Measurements from ENCODE around the gene AGBL4. TPM values are rescaled to one million over a fixed set of nuclear protein-coding genes. Genes with fewer than 3 reads are reported as not detected.

AGBL4 gene
- total and polyA plus RNA-seq, 2 of the 4 experiments (the other 2 are of a cell fraction), result not detected

GRCh38 chr1:48978413-48978812 is 1045.3 kb downstream of the AGBL4 start:
- no peaks in the 10 kb centered on the region for H3K36me3 ChIP-seq (ENCODE audit: control insufficient read depth, insufficient read depth, low read length)
- WGBS, 2 experiments (ENCODE audit: extremely low coverage in 2 of 2, insufficient read length in 1 of 2), result no CpG with 5 or more reads among the region's 2 CpGs
- no peak overlapping the region for H2AFZ ChIP-seq (replicated peaks; ENCODE audit: low read length, poor library complexity)
- H3K18ac ChIP-seq (ENCODE audit: low read depth, low read length), result no peak overlapping the region
- ChIA-PET CTCF (no interaction called here), POLR2A (ENCODE audit: unreplicated experiment) (no interaction called here)
- H3K27me3 ChIP-seq (ENCODE audit: control insufficient read depth, insufficient read depth, low read length), result no peaks in the 10 kb centered on the region
- H3K14ac ChIP-seq (replicated peaks; ENCODE audit: low read depth, low read length), result no peak overlapping the region
- DNase-seq, result no peak
- ATAC-seq (ENCODE audit: low read depth), result no peak
- BruUV-seq (replicated peaks), result no TSS peak
- H3K79me1 ChIP-seq (ENCODE audit: low read depth in 1 of 2, low read length in 2 of 2), result no peaks in the 10 kb centered on the region
- H3K23ac ChIP-seq (ENCODE audit: low read depth, low read length), result no peak overlapping the region
- in situ Hi-C loops (cut with MboI; ENCODE audit: low sequenced_read_pairs) (no loop called here), intact Hi-C loops (cut with micrococcal nuclease) (no loop called here), dilution Hi-C loops (cut with HindIII; ENCODE audit: low sequenced_read_pairs, unreplicated experiment) (no loop called here)
- H3K4me2 ChIP-seq (ENCODE audit: low read depth, low read length), result no peak overlapping the region
- H2BK120ac ChIP-seq (ENCODE audit: low read depth, low read length), result no peak overlapping the region
- H3K27ac ChIP-seq (ENCODE audit: insufficient read depth, low read length), result no peak overlapping the region
- no peaks in the 10 kb centered on the region for H4K20me1 ChIP-seq (ENCODE audit: insufficient read depth, low read length)
- H2BK15ac ChIP-seq (ENCODE audit: low read depth, low read length), result no peak overlapping the region
- no peaks in the 10 kb centered on the region for H3K4me1 ChIP-seq (ENCODE audit: control insufficient read depth, insufficient read depth, low read length)
- H3K56ac ChIP-seq (ENCODE audit: extremely low read depth, insufficient read depth, low read length), result no peak overlapping the region
- no peak overlapping the region for H2BK20ac ChIP-seq (ENCODE audit: low read depth, low read length)
- H3K9me1 ChIP-seq (ENCODE audit: insufficient read depth, low read length), result no peaks in the 10 kb centered on the region
- no peak overlapping the region for H4K8ac ChIP-seq (ENCODE audit: low read depth in 2 of 2, low read length in 2 of 2)
- H3K4ac ChIP-seq (ENCODE audit: low read depth, low read length), result no peak overlapping the region
- H2AK9ac ChIP-seq (replicated peaks; ENCODE audit: low read depth, low read length, poor library complexity), result no peak overlapping the region
- no peak overlapping the region for H3K4me3 ChIP-seq (ENCODE audit: insufficient read depth, low read depth, low read length)
- peaks cover 4% of the 10 kb centered on the region for H3K9me3 ChIP-seq (ENCODE audit: control insufficient read depth, insufficient read depth, low read length)
- no peak overlapping the region for H3K9ac ChIP-seq (ENCODE audit: low read depth, low read length)
- no peak overlapping the region for H4K91ac ChIP-seq (ENCODE audit: insufficient read depth, low read depth, low read length)
- no peak overlapping the region for H2AK5ac ChIP-seq (ENCODE audit: low read depth, low read length)
- no peak overlapping the region for H4K5ac ChIP-seq (ENCODE audit: low read depth, low read length)
- TF ChIP-seq CHD1 (IDR thresholded peaks at IDR 0.05; ENCODE audit: low read depth, low read length), result no peak
- TF ChIP-seq FOS (IDR thresholded peaks at IDR 0.05; ENCODE audit: low read depth, low read length), result no peak
- TF ChIP-seq ELK1 (IDR thresholded peaks at IDR 0.05; ENCODE audit: borderline replicate concordance, low read depth, low read length), result no peak
- TF ChIP-seq MAFK (IDR thresholded peaks at IDR 0.05; ENCODE audit: low read depth, low read length), result no peak
- no peak overlapping the region for H2BK5ac ChIP-seq (ENCODE audit: low read depth, low read length, poor library complexity, severe bottlenecking)
